Esophagus muscularis mucosa (tissue), 4 donors: ENCODE data around the gene CCDC92B.

Source experiments
- CTCF ChIP-seq, 3 experiments: fragments of 200-600 bp in 2 of 3; fragments of 450-650 bp in 1 of 3; sonication (generic) in 2 of 3; IDR thresholded peaks; one replicate each; pipeline ENCODE4 v1.5.1; 2017 to 2019; ENCODE audit warnings: antibody characterized with exemption in 3 of 3, mild to moderate bottlenecking in 2 of 3, moderate library complexity in 1 of 3
- EP300 ChIP-seq: sonication (generic); formaldehyde crosslinking; IDR thresholded peaks from one replicate; pipeline ENCODE4 v1.6.1; 2017; ENCODE audit warnings: antibody characterized with exemption
- POLR2A ChIP-seq: fragments of 450-650 bp; IDR thresholded peaks from one replicate; pipeline ENCODE4 v1.6.1; 2017; ENCODE audit warnings: antibody characterized with exemption, moderate library complexity, mild to moderate bottlenecking, low read depth
- POLR2AphosphoS5 ChIP-seq, 2 donors: sonication (generic); formaldehyde crosslinking; IDR thresholded peaks; one replicate each; pipeline ENCODE4 v1.6.1; 2017; ENCODE audit warnings: antibody characterized with exemption in 2 of 2

GRCh38 chr17:2707721-2708584, 41.5 kb downstream of the CCDC92B start:
- TF ChIP-seq CTCF (IDR thresholded peaks at IDR 0.05) (peak; percentile 15 to 46 (median 27)), POLR2AphosphoS5 (IDR thresholded peaks at IDR 0.05) (no peak), EP300 (no peak), POLR2A (no peak)
